MG63 (cell line): Measurements from ENCODE around the gene TMEM171. TPM values are rescaled to one million over a fixed set of nuclear protein-coding genes. Genes with fewer than 3 reads are reported as not detected.
A peak's percentile ranks its signal among the peaks of the same experiment; 100 is the strongest.

Source experiments
- DNase-seq: peaks from one replicate; pipeline ENCODE4 v3.0.0-alpha.2; 2020
- H3K27me3 ChIP-seq: fragments of 250-450 bp; sonication (Bioruptor Pico); 2 replicates; pipeline ENCODE4 v1.5.1; 2020; ENCODE audit warnings: mild to moderate bottlenecking, moderate library complexity
- H3K36me3 ChIP-seq: fragments of 250-450 bp; sonication (Bioruptor Pico); 2 replicates; pipeline ENCODE4 v1.5.1; 2020; ENCODE audit warnings: mild to moderate bottlenecking, moderate library complexity
- H3K4me3 ChIP-seq: fragments of 250-450 bp; sonication (Bioruptor Pico); 2 replicates; pipeline ENCODE4 v1.5.1; 2020; ENCODE audit warnings: mild to moderate bottlenecking, moderate library complexity
- H3K9me3 ChIP-seq: fragments of 250-450 bp; sonication (Bioruptor Pico); 2 replicates; pipeline ENCODE4 v1.5.1; 2020; ENCODE audit warnings: mild to moderate bottlenecking, moderate library complexity
- total RNA-seq: library from RNA; depleted of rRNA; stranded (reverse); fragments of >200 nt; shearing (Covaris generic); gene quantifications from 2 replicates; pipeline ENCODE4 v1.2.3, GENCODE V29; 2014; ENCODE audit warnings: low replicate concordance

Gene TMEM171
- total RNA-seq, 1 experiment from 2014 or later = 4.3 TPM

DNA sequence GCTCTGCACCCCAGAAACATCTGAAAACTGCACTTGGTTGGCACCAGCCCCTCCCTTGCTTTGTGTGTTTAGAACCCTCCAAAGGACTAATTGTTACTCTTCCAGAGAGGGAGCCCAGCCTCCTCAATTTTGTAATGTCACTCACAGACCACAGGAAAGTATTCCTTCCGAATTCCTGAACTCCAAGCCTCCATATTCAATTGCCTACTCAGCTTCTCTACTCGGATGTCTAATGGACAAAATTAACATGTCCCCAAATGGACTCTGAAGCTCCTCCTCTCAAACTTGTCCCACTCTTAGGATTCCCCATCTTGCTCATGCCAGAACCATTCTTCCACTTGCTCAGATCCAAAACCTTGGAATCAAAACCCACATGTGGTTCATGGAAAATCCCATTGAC, 3.9 kb upstream of the TMEM171 start:
- no peak for DNase-seq
- H3K9me3 ChIP-seq = peaks cover 2% of the 10 kb centered on the region; the same call in 1 of the 2 replicates

DNA sequence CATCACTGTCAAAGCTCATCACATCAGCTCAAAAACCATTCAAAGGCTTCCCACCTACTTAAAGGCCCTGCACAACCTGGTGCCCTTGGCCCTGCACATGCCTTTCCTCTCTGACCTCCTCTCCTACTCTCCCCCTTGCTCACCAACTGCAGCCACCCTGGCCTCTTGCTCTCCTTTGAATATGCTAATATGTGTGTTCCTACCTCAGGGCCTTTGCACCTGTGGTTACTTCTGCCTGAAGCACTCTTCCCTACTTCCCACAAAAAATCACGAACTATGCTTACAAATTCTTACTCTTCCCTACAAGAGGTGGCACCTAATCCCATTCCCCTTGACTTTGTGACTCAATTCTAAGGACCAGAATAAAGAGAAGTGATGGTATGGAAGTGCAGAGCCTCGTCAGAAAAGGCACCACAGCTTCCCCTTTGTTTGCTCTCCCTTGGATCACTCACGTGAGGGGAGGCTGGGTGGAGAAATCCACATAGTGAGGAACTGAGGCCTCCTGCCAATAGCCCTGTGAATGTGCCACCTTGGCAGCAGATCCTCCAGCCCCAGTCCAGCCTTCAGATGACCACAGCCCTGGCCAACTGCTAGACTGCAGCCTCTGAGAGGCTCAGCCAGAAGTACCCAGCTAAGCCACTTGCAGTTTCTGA, 3.2 kb upstream of the TMEM171 start:
- no peak overlapping the region for H3K4me3 ChIP-seq
- no peaks in the 10 kb centered on the region for H3K36me3 ChIP-seq
- no peaks in the 10 kb centered on the region for H3K27me3 ChIP-seq
- DNase-seq = no peak
- H3K9me3 ChIP-seq = peaks cover 2% of the 10 kb centered on the region; the same call in 1 of the 2 replicates

More for the DNA sequence above, 3.9 kb upstream of the TMEM171 start:
- no peaks in the 10 kb centered on the region for H3K36me3 ChIP-seq
- no peak overlapping the region for H3K4me3 ChIP-seq
- no peaks in the 10 kb centered on the region for H3K27me3 ChIP-seq

DNA sequence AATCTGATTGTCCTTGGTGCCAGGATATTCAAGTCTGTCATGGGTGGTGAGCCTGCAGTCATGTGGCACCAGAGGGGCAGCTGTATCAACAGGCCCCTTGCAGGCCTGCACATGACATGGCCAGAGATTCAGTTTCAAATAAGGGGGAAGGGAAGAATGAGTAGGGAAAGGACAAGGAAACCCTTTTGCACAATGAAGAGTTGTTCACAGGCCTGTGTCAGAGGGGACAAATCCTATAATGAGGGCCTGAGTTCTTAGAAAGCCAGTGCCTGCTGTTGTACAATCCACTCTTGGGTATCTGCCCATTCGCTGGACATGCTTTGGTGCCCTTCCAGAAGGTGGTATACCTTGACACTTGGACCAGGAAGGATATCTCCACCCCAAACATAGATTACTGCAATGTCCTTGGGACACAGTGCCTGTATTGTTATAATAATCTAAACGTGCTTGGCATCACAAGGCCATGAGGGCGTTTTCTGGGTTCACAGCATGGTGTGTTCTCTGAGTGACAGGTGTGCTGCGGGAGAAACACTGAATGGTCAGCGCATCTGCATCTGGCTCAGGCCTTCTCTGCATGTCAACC, 1.9 kb upstream of the TMEM171 start:
- DNase-seq = no peak
- no peak overlapping the region for H3K4me3 ChIP-seq
- no peaks in the 10 kb centered on the region for H3K27me3 ChIP-seq
- H3K36me3 ChIP-seq = no peaks in the 10 kb centered on the region
- H3K9me3 ChIP-seq = no peaks in the 10 kb centered on the region

DNA sequence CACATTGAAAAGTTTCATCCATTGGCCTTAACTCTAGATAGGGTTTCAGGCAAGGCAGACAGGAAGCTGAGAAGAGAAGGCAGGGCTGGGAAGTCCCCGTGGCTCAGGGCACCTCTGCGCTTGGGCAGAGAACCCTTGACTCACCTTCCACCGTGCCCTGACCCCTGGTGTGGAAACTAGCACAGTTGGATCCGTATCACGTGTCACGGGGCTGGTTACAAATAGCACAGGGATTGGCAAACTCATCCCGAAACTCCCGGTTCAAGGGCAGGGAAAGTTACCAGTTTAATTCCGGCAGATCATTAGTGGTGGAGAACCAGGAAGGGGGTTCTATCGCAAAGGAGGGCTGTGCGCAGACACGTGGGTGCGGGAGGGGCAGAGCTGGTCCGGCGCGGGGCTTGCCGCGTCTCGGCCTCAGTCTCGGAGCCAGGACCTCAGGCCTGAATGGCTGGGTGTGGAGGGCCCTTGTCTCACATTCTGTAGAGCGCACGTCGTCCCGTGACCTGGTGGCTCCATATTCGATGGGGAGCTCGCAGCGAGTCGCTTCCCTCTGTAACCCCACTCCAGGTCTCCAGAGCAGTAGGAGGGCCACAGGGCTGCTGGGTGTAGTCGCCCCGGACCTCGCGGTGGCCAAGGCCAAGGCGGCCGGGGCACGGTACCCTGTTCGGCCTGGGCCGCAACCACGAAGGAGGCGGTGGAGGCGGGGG, 771 bp upstream of the TMEM171 start:
- Histone ChIP-seq H3K9me3 (no peaks in the 10 kb centered on the region), H3K36me3 (0 out of 2 replicates have a peak, but pooled peaks cover 6% of the 10 kb centered on the region), H3K27me3 (no peaks in the 10 kb centered on the region), H3K4me3 (no peak overlapping the region)
- DNase-seq = no peak

DNA sequence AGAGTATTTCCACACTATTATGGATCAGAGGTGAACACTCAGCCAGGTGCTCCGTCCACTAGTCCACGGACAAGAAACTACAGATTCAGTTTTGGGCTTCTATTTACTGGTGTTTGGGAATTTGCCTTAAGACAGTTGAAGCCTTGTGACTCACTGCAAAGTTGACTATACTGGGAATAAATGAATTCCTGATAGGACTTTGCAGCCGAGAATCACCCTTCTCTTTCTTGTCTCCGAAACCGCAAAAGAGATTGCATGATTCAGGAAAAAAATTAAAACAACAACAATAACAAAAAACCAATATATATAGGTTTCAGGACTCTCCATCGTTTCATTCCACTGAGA, 716 bp downstream of the TMEM171 start:
- peak overlapping the region; percentile 52 for H3K4me3 ChIP-seq
- H3K9me3 ChIP-seq = no peaks in the 10 kb centered on the region
- H3K36me3 ChIP-seq = 0 out of 2 replicates have a peak, but pooled peaks cover 6% of the 10 kb centered on the region
- H3K27me3 ChIP-seq = no peaks in the 10 kb centered on the region
- no peak for DNase-seq

DNA sequence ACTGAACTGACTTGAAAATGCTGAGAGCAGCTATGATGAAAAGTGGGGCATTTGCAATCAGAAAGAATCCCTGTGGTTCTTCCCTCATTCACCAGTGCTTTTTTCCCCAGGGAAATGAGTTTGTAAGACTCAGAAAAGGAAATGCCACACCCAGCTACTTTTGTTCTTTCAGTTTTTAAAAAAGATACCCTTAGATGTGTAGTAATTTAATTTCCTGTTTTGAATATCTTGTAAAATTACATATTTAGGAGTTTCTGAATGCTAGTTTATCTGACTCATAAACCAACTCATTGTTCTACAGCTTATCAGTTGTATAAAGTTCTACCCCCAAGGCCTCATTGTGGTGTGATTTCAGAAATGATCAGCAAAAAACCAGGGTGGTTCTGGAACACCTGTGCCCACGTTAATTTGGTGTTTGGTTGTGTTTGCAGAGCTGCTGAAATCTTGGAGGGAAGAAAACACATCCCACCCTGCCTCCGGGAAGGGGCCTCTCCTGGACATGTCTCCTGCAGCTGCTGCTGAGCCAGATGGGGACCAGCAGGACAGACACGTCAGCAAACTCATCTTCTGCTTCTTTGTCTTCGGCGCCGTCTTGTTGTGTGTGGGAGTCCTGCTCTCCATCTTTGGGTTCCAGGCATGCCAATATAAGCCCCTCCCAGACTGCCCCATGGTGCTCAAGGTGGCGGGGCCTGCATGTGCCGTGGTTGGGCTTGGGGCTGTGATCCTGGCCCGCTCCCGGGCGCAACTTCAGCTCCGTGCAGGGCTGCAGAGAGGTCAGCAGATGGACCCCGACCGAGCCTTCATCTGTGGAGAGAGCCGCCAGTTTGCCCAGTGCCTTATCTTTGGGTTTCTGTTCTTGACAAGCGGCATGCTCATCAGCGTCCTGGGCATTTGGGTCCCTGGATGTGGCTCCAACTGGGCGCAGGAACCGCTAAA, 2.8 kb downstream of the TMEM171 start:
- H3K4me3 ChIP-seq = no peak overlapping the region
- no peak for DNase-seq

DNA sequence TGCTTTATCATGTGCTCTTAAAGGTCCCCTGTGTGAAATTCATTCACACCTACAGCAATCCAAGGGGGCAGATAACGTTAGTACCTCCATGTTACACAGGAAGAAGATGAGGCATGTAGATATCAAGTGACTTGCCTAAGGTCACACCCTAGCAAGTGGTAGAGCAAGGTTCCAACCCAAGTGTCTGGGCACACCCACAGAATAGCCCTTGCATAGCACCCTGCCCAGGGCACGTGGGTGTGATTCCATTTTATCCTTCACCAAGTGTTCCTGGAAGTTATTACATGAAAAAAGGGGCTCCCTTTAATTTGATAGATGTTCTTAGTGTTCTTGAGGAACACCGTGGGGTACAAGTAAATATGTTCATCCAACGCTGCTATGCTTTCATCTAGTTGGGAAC, 4.9 kb downstream of the TMEM171 start:
- H3K9me3 ChIP-seq = no peaks in the 10 kb centered on the region
- H3K27me3 ChIP-seq = no peaks in the 10 kb centered on the region
- 0 out of 2 replicates have a peak, but pooled peaks cover 6% of the 10 kb centered on the region for H3K36me3 ChIP-seq
- no peak for DNase-seq
- H3K4me3 ChIP-seq = no peak overlapping the region

More for the DNA sequence above, 2.8 kb downstream of the TMEM171 start:
- 0 out of 2 replicates have a peak, but pooled peaks cover 6% of the 10 kb centered on the region for H3K36me3 ChIP-seq
- H3K9me3 ChIP-seq = no peaks in the 10 kb centered on the region
- no peaks in the 10 kb centered on the region for H3K27me3 ChIP-seq

DNA sequence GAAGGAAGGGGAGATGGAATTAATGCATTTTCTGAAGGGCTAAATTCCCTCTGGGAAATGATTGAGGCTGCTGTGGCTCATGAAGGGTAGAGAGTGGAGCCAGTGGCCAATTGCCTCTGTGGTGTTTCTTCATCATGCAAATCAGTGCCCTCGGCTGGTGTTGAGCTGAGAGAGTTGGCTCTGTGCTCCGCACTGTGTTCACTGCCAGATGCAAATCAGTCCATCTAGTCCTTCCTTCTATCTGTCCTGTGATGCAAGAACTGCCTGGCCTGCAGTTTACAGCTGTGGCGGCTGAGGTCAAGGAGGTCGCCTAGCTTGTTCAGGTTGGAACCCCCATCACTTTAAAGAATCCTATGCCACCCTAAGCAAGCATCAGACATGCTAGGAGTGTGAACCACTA, 6.0 kb downstream of the TMEM171 start:
- Histone ChIP-seq H3K27me3 (no peaks in the 10 kb centered on the region), H3K4me3 (no peak overlapping the region), H3K36me3 (0 out of 2 replicates have a peak, but pooled peaks cover 6% of the 10 kb centered on the region), H3K9me3 (no peaks in the 10 kb centered on the region)
- DNase-seq = no peak

DNA sequence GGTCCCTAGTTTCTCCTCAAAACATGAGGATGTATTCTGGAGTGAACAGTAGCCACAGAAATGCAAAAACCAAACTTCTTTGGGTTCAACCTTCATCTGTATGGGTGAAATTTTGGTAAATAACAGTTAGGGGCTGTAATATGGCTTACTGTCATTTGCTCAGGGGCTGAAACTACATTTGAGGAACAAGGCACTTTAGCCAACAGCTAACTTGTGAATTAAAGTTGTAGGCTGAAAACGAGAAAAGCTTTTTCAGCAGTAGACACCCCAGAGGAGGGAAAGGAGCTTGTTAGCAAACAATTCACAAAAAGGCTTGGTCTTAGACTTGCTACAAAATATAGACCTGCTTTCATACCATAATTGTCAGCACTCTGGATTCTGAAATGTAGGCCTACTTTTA, 6.6 kb downstream of the TMEM171 start:
- Histone ChIP-seq H3K36me3 (0 out of 2 replicates have a peak, but pooled peaks cover 6% of the 10 kb centered on the region), H3K27me3 (no peaks in the 10 kb centered on the region), H3K9me3 (no peaks in the 10 kb centered on the region), H3K4me3 (no peak overlapping the region)
- DNase-seq = no peak

DNA sequence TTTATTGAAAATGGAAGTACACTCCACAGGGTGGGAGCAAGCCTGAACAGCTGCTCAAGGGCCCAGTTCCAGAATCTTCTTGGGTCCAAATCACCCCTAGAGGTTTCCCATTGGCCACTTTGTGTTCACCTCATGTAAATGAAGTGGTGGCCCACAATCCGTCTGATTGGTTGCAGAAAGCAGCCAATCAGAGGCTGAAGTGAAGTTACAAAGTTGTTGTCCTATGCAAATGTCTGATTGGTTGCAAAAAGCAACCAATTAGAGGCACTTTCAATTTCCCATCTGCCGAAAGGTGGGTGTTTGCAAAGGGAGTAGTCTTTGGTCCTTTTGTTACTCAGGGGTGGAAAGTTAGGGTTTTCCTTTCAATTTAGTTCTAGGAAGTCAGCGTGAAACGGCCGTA, 8.8 kb downstream of the TMEM171 start:
- Histone ChIP-seq H3K4me3 (no peak overlapping the region), H3K27me3 (no peaks in the 10 kb centered on the region), H3K9me3 (no peaks in the 10 kb centered on the region), H3K36me3 (0 out of 2 replicates have a peak, but pooled peaks cover under 1% of the 10 kb centered on the region)
- no peak for DNase-seq

DNA sequence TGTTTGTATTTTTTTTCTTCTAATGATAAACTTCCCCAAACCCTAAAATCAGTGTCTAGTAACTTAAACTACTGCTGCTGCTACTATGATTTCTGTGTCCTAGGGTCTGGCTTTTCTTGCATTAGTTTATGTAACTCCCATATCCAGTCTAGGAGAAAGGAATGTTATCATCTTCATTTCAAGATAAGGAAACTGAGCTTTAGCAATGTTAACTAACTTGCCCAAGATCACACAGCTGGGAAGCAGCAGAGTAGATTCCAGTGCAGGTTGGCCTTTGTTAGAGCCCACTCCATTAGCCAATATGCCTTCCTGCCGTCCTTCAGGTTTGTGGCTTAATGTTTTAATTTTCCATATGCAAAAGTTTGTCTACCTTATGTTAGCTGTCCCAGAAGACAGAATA, 10.4 kb downstream of the TMEM171 start:
- Histone ChIP-seq H3K9me3 (no peaks in the 10 kb centered on the region), H3K27me3 (no peaks in the 10 kb centered on the region), H3K36me3 (no peaks in the 10 kb centered on the region), H3K4me3 (no peak overlapping the region)
- DNase-seq = no peak

DNA sequence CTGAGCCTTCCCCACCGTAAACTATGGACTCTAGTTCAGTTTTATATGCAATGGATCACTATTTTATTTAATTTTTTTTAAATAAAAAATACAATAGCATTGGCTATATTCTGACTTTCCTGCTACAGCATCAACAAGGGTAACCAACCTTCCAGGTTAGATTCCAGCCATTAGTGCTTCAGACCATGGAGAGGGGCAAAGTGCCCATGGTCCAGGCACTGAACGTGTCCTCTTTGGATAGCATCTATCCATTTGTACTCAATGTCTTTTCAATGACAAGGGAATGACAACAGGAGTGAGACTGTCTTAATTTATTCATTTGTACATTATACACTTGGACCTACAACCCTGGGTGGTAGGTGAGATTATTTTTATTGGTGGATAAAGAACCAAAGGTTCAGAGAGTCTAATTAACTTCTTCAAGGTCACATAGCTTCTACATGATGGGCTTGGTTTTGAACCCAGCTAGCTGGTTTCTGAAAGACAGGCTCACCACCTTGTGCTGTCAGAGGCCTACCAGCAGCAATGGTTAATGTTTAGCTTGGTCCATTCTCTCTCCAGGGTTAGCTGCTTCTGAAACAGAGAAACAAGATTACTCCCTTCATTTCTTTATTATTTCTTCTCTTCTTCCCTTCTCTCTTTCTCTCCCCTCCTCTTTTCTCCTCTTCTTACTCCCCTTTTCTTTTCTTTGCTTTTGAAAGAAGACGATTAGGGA, 11.5 kb downstream of the TMEM171 start:
- H3K27me3 ChIP-seq = no peaks in the 10 kb centered on the region
- DNase-seq = no peak
- H3K36me3 ChIP-seq = no peaks in the 10 kb centered on the region
- H3K9me3 ChIP-seq = no peaks in the 10 kb centered on the region
- H3K4me3 ChIP-seq = no peak overlapping the region

DNA sequence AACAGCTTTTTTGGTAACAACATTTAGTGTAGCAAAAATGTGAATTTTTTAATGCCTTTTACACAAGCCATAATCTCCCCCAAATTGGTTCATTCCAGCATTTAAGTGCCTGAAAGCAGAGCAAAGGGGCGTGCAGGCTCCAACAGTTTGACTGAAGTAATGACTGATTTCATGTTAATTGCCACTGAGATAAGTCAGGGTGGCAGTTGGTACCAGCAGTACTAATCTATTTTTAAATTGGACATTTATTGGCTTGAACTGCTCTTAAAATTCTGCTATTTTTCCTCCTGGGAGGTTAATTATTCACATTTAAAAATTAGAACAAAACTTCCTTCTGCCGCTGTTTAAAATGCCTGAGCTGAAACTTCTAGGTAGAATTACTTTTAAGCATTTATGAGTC, 12.4 kb downstream of the TMEM171 start:
- Histone ChIP-seq H3K36me3 (no peaks in the 10 kb centered on the region), H3K9me3 (no peaks in the 10 kb centered on the region), H3K4me3 (no peak overlapping the region), H3K27me3 (no peaks in the 10 kb centered on the region)
- DNase-seq = no peak

DNA sequence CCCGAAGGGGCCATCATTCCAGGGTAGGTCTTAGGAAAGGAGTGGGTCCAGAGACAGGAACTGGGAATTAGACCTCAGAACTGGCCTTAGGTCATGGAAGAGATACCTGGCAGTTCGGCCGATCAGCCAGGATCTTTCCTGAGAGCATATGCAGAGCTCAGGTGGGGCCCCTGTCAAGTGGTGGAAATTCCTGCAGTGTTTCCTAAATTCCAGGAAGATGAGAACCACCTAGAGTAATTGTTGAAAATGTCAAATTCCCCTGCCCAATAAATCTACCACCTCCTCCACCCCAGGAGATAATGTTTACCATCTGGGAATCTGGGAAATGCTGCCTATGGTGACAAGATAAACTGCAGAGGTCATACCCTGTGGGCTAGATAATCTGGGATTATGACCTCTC, 14.6 kb downstream of the TMEM171 start:
- Histone ChIP-seq H3K9me3 (no peaks in the 10 kb centered on the region), H3K27me3 (no peaks in the 10 kb centered on the region)

DNA sequence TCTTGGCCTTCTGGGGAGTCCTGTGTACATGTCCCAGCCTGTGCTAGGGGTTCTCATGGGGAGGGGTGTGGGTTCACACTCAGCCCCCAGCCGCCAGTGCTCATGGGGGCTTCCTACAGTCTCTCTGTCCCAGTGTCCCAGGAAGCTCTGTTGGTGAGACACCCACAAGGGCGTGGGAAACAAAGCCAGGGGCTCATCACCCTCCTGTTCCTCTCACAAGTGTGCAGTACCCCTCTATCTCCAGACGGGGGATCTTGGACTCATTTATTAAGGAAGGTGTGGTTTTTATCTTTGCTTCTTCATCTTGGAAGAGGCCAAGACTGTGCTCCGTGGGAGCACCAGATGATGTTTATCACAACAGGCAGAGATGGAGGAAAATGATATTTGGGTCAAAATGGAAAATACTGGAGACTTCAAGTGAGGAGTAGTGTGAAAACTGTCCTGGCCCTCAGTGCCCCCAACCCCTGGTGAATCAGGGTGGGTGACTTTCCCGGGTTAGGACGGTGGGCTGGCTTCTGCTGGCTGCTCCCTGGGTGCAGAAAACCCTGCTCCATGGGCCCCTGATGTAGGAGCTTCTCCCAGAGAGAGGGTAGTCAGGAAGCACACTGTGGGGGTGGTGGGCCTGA, 15.2 kb downstream of the TMEM171 start:
- Histone ChIP-seq H3K36me3 (no peaks in the 10 kb centered on the region), H3K27me3 (no peaks in the 10 kb centered on the region), H3K4me3 (no peak overlapping the region), H3K9me3 (no peaks in the 10 kb centered on the region)
- DNase-seq = peak; percentile 25

More for the DNA sequence above, 14.6 kb downstream of the TMEM171 start:
- no peak for DNase-seq
- H3K36me3 ChIP-seq = no peaks in the 10 kb centered on the region
- H3K4me3 ChIP-seq = no peak overlapping the region
